ENCODE data around the gene NR3C2.

The NR3C2 gene

DNA sequence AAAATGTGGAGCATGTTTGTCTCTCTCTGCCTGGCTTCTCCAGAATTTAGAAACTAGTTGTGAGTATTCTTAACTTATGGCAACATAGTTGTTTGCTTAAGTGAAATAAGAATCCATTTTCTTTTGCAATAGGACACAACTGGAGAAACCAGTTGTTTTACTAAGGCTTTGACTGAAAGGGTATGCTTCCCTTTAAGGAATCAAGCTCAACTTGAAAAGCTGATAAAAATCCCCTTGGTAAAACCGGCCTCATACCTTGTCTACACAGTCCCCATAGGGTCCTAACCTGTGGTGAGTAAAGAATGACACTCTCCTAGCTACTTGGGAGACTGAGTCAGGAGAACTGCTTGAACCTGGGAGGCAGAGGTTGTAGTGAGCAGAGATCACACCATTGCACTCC, 139.8 kb downstream of the NR3C2 start:
- DNase-seq = no peak

DNA sequence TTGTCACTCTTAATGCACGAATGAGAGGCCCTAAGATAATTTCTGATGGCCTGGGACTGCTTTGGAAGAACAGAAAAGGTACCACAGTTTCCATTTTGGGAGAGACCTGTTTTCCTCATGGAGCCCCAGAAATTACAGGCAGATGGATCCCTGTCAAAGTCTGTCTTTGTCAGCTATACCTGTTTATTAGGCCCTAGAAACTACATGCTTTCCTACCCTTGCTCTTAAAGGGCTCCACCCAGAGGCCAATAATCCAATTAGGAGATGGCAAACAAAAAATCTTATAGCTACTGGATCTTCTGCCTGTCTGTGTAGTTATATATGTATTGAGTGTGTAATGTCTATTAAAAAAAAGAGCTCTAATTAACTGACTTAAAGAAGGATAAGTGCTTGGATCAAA, 141.3 kb downstream of the NR3C2 start:
- no peak for DNase-seq

DNA sequence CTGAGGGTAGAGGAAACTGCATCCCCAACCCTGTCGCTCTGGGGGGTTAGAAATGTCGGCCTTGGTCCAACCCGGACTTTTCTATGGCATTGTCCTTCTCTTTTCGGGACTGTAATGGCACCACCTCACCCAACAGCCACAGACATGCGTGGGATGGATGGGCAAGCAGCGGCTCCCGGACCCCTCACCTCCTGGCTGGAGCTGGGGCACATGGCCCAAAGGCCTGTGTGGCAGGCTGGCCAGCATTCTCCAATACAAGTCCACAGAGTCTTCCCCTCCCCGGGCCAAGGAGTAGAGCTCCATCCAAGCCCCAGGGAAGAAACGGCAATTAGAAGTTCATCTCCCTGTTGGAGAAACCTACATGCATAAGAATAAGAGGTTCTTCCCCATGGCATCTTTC, 142.9 kb downstream of the NR3C2 start:
- no peak for DNase-seq

DNA sequence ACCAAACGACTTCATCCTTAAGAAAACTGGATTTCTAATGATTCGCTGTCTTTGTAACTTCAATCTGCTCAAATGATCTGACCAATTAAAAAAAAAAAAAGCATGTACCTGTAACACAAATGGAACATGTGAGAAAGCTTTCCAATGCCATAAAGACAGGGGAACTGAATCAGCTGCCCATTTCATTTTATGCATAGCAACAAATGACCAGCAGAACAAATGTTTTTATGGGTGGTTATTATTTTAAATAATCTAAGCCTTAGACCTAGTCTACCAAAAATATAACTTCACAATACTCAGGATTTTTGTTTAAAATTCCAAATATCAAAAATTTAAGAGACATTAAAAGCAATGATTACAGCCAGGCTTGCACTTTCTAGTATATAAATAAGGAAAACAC, 145.7 kb downstream of the NR3C2 start:
- DNase-seq = no peak

DNA sequence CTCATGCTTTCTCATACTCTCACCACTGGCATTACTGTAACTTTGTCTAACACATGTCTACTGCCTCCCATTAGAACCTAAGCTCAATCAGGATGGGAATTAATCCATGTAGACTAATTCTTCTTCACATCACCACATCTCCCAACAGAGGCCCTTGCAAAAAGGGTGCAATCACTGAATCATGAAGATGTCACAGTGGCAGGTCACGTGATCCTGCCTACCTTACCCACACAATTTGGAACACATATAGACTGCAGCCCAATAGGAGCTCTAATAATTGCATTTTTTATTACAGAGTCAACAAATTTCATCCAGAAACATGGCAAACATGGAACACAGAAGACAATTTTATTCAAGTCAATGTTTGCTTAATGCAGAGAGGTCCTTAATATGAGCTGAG, 146.6 kb downstream of the NR3C2 start:
- no peak for DNase-seq

DNA sequence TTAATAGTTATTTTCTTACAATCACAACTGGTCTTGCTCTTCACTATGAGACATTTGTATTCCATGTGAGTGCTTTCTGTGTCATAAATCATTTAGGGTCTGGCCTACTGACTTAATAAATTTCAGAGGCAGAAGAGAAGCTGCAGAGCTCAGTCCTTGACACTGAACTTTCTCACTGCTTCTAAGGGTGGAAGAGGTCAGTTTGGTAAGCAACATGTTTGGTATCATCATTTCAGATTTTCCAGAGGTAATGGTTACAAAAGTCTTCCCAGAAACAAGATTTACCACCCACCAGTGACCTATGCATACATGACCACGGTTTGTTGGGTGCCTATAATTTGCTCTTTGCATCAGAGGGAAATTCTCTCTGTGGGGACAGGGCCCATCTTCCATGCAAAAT, 148.6 kb downstream of the NR3C2 start:
- DNase-seq = no peak

DNA sequence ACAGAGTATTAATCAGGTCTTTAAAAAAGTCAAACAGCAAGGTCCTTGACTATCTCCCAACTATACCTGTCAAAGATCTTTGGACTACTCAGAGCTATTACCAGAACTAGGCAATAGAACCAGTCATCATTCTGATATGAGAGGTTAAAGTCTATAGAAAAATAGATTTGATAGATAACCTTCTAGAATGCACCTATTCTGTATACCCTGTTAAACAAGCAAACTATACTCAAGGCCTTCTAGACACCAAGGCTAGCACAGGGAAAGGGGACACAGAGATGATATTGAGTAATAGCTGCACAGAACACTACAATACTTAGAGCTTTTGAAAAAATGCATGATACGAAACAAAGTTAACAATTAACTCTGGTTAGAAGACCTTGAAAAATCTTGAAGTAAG, 149.5 kb downstream of the NR3C2 start:
- DNase-seq = no peak

DNA sequence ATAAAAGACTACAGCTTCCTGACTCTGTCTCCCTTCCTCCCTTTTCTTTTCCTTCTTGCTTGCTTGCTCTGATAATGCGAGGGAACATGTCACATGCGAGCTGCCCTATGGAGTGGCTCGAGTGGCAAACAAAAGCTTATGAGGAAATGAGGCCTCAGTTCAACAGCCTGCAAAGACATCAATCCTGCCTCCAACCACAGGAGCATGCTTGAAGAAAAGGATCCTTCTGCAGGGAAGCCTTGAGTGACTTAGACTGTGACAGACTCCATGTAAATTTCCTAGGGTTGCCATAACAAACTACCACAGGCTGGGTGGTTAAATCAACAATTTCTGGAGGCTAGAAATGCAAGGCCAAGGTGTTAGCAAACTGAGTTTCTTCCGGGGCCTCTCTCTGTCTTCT, 152.5 kb downstream of the NR3C2 start:
- no peak for DNase-seq

DNA sequence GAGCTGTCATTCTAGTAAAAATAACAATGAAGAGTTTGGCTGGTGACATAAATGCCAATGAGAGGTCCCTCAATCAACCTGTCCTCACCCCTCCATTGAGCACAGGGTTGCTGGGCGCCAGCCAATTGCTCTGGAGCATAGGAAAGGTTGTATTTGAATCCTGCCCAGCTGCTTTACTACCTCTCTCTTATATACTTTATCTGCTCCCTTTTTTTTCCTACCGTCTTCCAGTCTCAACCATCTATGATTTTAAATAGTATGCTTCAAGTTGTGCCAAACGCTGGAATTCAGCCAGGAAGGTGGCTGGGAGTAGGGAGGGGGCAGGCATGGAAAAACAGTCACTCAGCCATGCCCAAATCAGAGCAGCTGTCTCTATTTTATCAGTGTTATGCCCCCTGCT, 153.8 kb downstream of the NR3C2 start:
- no peak for DNase-seq

DNA sequence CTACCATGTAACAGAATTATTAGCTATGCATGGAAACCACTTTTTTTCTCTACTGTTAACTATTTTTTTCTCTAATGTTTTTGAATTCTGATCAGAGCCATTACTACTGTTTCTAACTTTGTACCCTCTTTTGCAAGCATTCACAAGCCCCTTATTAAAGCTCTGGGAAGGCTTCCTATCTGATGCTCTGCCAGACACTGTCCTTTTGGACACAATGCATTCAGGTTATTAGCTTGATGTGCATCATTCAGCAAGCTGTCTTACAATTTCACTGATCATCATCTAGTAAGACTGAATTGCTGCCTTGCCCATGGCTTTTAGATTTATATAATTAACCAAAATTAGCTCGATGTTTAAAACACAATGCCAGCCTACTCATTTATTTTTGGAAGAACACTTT, 155.1 kb downstream of the NR3C2 start:
- DNase-seq = no peak

DNA sequence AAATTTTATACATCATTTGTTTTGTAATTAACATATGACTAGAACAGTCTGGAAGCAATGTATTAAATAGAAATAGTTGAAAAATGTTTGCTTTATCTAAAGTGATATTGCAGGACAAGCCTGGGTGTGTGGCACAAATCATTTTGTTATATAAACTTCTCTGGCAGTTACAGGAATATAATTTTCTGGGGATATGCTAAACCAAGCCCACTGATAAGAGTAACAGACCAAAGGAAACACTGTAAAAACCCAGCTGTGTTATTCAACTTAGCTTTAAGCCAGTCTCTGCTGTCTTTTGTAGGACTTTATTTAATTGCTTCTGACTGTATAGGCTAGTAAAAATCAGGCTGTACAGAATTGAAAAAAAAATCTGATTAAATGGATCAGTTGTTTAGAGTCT, 156.2 kb downstream of the NR3C2 start:
- DNase-seq = no peak

DNA sequence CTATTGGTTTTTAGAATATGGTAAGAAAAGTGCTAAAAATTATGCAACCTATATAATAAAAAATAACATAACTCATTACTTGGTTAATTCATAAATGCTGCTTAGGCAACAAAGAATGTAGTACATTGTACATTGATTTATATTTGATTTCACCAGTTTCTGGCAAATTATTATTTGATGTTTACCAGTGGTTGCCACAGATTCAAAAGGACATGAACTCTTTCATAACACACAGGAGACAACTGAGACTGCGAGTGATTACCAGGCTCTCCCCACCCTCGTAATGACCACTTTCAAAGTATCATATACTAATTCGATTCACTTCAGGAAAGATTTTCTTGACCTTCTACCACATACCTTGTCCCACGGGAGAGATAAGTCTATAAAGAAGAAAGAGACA, 158.5 kb downstream of the NR3C2 start:
- DNase-seq = no peak

DNA sequence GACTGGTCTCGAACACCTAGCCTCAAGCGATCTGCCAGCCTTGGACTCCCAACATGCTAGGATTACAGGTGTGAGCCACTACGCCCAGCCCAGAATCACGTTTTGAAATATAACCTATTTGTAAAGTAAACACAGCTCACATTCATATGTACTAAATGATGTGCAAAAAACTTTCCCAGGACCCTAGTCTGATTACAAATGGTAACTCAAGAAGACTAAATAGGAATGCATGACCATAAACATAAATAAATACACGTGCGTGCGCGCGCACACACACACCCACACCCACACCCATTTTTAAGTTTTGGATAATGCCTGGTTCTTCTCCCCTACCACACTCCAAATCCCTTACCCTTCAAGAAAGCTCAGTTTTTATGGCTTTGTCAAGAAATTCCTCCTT, 163.9 kb downstream of the NR3C2 start:
- DNase-seq = no peak

DNA sequence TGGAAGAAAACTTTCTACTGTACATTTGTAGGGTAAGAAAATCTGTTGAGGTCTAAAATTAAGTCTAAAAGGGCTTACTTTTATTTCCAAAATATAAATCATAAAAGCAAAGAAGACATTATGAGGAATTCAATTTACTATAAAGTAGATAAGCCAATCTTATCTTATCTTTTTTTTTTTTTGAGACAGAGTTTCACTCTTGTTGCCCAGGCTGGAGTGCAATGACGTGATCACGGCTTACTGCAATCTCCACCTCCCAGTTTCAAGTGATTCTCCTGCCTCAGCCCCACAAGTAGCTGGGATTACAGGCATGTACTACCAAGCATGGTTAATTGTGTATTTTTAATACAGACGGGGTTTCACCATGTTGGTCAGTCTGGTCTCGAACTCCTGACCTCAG, 166.9 kb downstream of the NR3C2 start:
- DNase-seq = no peak

DNA sequence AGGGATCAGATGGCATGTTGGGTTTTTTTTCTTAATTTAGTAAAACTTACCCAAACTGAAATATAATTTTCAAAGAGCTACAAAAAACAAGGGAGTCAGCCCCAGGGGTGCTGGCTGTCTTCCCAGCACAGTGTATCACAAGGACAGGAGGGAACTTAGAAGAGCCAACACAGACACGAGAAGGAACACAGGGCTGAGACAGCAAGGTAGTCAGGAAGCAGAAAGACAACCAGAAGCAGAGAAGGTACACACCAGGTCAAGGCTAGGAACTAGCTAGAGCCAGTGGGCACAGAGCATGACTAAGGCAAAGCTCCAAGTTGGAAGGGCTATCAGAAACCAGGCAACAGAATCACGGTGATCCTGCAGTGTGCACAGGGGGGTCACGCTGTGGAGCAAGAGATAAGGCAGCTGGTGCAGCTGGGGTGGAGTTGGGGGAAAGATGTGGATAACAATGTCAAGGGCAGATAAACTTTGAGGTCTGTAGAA, 168.7 kb downstream of the NR3C2 start:
- DNase-seq = no peak

DNA sequence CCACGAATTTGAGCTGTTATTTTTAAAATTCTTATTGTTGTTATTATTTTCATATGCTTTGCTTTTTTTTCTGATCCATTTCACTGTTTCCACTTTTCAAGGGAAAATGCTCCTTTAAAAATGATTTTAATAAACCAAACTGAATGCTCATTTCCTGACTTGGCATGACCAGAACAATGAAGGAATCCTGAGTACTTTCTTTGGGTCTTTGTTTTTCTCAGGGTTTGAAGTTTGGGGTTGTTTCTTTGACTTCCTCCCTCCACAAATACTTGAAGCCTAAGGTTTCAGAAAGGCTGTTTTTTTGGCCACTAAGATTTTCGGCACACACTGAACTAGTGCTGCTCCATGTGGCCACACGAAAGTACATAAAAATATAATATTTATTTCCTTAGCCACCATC, 171.0 kb downstream of the NR3C2 start:
- no peak for DNase-seq

DNA sequence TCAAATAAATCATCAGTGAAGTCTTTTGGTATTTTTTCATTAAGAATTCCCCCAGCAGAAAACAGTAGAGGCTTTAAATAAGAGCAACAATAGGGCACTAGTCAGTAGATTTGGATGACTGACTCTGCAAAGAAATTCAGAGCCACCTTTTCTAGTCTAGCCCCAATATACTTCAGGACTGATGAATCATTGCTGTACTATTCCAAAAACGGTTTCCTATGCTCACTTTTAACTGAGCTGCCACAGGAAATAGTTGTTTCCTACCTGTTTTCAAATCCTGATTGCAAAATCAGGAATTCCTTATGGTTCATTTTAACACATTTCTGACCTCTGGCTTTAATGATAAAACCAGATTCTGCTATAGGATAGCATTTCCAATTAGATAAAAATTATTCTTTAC, 171.6 kb downstream of the NR3C2 start:
- no peak for DNase-seq

DNA sequence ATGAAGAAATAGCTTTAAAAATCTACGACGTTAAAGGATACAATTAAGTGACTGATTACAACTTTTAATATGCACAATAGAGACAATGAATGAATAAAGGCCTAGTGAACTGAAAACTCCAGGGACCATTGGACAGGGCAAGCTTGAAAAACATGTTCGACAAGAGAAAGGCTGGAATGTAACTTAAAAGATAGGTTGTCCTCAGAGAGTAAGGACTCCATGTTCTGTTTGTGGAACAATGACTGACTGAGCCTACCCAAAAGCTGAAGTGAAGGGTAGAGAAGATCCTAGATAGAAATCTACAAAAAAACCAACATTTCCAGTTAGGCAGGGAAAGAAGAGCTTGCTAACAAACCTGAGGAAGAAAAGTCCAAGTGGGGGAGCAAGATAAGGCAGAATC, 173.4 kb downstream of the NR3C2 start:
- DNase-seq = no peak

DNA sequence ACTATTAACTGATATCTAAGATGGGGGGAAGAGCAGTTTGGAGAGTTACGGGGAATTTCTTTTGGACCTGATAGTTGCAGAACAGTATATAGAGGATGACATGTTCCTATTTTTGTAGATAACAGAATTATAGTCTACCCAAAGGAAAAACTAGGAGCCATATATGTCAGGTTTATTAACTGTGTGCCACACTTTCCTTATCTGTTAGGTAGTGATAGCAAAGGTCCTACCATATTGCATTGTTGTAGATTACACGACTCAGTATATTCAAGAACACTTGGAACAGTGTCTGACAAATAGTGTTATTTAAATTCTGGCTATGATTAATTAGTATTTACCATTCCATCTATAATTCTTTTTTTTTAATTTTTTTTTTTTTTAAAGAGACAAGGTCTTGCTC, 175.3 kb downstream of the NR3C2 start:
- DNase-seq = no peak

DNA sequence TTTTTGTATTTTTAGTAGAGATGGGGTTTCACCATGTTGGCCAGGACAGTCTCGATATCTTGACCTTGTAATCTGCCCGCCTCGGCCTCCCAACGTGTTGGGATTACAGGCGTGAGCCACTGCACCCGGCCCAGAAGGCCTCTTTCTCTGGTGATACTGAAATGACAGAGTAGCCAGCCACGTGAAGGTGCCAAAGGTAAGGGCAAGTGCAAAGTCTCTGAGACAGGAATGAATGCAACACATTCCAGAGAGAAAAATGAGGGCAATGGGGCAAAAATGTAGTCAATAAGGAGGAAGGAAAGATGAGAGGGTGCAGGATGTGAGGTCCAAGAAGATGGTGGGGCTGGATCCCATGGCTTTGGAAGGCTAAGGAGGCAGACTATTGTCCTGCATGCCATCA, 176.0 kb downstream of the NR3C2 start:
- no peak for DNase-seq

DNA sequence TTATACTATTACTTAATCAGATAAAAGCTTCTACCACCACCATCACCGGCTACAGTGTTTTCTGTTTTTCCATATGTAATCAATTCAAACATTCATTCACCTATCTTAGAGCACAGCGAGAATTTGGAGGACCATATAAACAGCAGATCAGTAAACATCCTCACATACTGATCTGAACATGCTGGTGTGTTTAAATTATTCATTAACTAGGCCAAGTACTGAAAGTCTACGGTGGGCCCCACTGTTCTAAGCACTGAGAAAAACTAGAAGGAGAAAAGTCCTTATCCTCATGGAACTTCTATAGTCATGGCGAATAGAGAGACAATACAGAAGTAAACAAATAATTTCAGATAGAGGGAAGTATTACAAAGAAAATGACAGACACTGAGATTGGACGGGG, 176.6 kb downstream of the NR3C2 start:
- DNase-seq = no peak

DNA sequence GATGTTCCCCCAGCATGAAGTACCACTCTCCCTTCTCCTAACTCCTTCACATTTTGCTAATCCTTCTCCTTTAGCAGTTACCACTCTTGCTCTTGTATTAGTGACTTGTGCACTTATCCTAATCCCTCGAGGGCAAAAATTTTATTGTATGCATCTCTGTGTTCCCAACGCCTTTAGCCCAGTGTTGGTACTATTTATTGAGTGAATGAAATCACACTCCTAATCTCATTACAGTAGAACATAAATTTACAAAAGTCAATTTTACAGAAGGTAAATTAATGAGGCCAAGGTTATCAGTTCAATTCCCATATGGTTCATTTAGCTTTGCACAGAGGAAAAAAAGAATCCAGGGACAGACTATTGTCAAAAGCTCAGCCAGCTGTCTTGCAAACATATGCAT, 178.4 kb downstream of the NR3C2 start:
- no peak for DNase-seq

DNA sequence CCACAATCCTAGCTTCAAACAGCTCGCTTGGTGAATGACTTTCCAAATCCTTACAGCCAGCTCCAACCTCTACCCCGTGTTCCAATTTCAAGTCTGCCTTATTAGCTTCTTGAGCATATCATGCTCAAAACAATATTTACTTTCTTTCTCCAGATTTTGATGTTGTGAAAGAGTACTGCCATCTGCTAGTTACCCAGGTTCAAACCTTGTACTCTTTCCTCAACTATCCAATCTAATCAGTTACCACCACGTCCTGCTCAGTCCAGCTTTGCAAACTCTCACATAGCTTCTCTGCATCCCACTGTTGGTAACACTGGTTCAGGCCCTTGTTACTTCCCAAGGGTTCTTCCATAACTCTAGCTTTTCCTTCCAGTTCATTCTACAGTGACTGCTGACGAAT, 179.1 kb downstream of the NR3C2 start:
- DNase-seq = no peak

DNA sequence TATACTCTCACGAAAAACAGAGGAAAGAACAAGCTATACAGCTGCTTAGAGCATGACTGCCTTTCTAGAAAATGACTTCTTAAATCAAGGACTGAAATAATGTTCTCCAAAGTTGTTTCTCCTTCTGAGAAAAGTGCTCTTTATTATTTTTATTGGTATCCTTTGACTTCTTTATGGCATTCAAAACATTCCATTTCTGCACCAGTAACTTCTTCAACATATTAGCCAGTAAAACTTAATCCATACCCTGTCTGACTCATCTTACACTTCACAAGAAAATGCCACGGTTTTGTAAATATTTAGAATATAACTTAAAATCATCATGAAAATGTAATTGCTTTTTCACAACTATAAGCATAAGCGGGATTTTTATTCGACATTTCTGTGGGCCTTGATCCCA, 180.4 kb downstream of the NR3C2 start:
- no peak for DNase-seq

DNA sequence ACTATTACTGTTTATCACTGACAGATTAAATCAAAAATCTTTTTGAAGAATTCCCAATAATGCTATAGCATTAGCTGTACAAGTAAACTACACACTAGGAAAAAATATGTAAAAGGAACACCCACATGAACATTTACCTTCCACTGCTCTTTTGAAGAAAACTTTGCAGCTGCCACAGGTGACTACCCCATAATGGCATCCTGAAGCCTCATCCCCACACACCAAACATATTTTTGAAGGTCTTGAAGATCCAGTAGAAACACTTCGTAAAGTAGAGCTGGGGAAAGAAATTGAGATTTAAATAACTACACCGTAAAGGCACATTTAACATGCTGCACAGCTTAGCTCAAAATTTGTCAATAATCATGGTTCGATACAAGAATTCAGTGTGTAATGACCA, 182.4 kb downstream of the NR3C2 start:
- DNase-seq = no peak

DNA sequence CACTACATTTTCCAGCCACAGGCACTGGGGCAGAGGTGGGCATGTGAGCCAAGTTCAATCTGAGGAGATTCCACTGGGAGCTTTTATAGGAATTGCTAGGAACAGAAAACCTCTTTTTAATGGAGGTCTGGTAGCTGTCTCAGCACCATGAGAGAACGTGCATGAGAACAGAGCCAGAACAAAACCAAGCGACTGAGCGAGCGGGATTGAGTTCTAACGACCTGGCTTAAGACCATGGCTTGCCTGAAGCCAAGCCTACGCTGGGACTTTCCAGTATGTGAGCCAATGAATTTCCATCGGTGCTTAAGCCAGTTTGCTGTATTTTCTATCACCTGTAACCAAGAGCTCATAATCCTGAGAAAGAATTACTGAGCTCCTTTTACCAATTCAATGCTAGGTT, 183.7 kb downstream of the NR3C2 start:
- no peak for DNase-seq
